HepG2 (cell line): ENCODE data around the gene NAMPT. TPM values are rescaled to one million over a fixed set of nuclear protein-coding genes. Genes with fewer than 3 reads are reported as not detected.

Source experiments
- ATAC-seq: fragments of 200-7000 bp; cut with Tn5 transposase; 3 replicates; pipeline ENCODE4 v1.9.1; 2020; ENCODE audit warnings: mild to moderate bottlenecking, moderate library complexity
- BruUV-seq: library from RNA; stranded (reverse); fragments of 400-500 nt; replicated peaks from 2 replicates; lab custom pipeline; 2021; lab: Mats Ljungman, UMichigan
- CTCF ChIA-PET: fragments of 300-600 bp; formaldehyde crosslinking; extraction: SDS; loops from one replicate; lab custom pipeline; 2021; ENCODE audit warnings: low total read pairs, inconsistent platforms, low intra/inter-chr PET ratio; lab: Yijun Ruan, JAX
- POLR2A ChIA-PET: fragments of 350-600 bp; sonication (Branson Sonifier 250); formaldehyde crosslinking; loops from one replicate; lab custom pipeline; 2020; ENCODE audit warnings: antibody characterized with exemption, inconsistent platforms; lab: Yijun Ruan, JAX
- DNase-seq: peaks from one replicate; pipeline ENCODE4 v3.0.0-alpha.2; 2015; ENCODE audit warnings: low spot score
- FAIRE-seq: peaks from 3 replicates; lab custom pipeline; 2011; peaks lifted over from hg19 to GRCh38; lab: Jason Lieb, UNC
- H2AFZ ChIP-seq: one replicate; pipeline ENCODE4 v1.6.1; 2011; ENCODE audit warnings: low read length, inconsistent platforms
- H3K27ac ChIP-seq: fragments of 300-600 bp; 3 replicates; pipeline ENCODE4 v1.8.0; 2011; ENCODE audit warnings: mixed run types, mild to moderate bottlenecking, mixed read lengths, low read length, inconsistent platforms; ENCODE audit not compliant: insufficient read depth; ENCODE audit errors: extremely low read length
- H3K27me3 ChIP-seq, 2 experiments: fragments of 200-600 bp in 1 of 2; 2 replicates in 1 of 2; 3 replicates in 1 of 2; pipeline versions ENCODE4 v1.6.0 to v1.8.0; 2011; ENCODE audit warnings: low read length in 2 of 2, mild to moderate bottlenecking in 2 of 2, moderate library complexity in 2 of 2, inconsistent platforms in 1 of 2; ENCODE audit not compliant: insufficient read depth in 2 of 2, control insufficient read depth in 1 of 2
- H3K36me3 ChIP-seq, 2 experiments: fragments of 200-600 bp in 1 of 2; replicated peaks in 1 of 2; 2 replicates in 1 of 2; 3 replicates in 1 of 2; pipeline versions ENCODE4 v1.5.1 to v1.8.0; 2011; ENCODE audit warnings: low read length in 2 of 2, inconsistent platforms in 1 of 2; ENCODE audit not compliant: insufficient read depth in 2 of 2, control insufficient read depth in 1 of 2
- H3K4me1 ChIP-seq: 2 replicates; pipeline ENCODE4 v1.5.1; 2012; ENCODE audit warnings: low read length, inconsistent platforms; ENCODE audit not compliant: insufficient read depth
- H3K4me2 ChIP-seq: 2 replicates; pipeline ENCODE4 v1.6.0; 2011; ENCODE audit warnings: low read depth, low read length, inconsistent platforms
- H3K4me3 ChIP-seq, 3 experiments: fragments of 200-600 bp in 1 of 3; sonication (generic), shearing (Covaris generic) in 1 of 3; replicated peaks in 1 of 3; 2 replicates each; pipeline ENCODE4 v1.5.1; 2011 to 2016; ENCODE audit warnings: low read length in 3 of 3, inconsistent platforms in 2 of 3, low read depth in 2 of 3, mild to moderate bottlenecking in 2 of 3, control low read depth in 1 of 3, mixed read lengths in 1 of 3; ENCODE audit not compliant: insufficient read depth in 1 of 3
- H3K79me2 ChIP-seq: one replicate; pipeline ENCODE4 v1.6.1; 2011; ENCODE audit warnings: low read length, inconsistent platforms; ENCODE audit not compliant: insufficient read depth
- H3K9ac ChIP-seq: 2 replicates; pipeline ENCODE4 v1.6.0; 2011; ENCODE audit warnings: mild to moderate bottlenecking, low read depth, low read length, inconsistent platforms; ENCODE audit not compliant: insufficient read depth
- H3K9me3 ChIP-seq: 2 replicates; pipeline ENCODE4 v1.5.1; 2012; ENCODE audit warnings: mild to moderate bottlenecking, low read length
- H4K20me1 ChIP-seq: 2 replicates; pipeline ENCODE4 v1.6.0; 2011; ENCODE audit warnings: inconsistent platforms, mild to moderate bottlenecking, low read length, moderate library complexity; ENCODE audit not compliant: insufficient read depth
- FOXK2 ChIP-seq: fragments of 450-650 bp; IDR thresholded peaks from 2 replicates; pipeline ENCODE4 v1.6.1; 2016
- HDAC1 ChIP-seq: sonication (generic); formaldehyde crosslinking; IDR thresholded peaks from 2 replicates; pipeline ENCODE4 v1.5.1; 2020; ENCODE audit warnings: mild to moderate bottlenecking, missing genetic modification reagents
- KDM5B ChIP-seq: sonication (generic); formaldehyde crosslinking; IDR thresholded peaks from 2 replicates; pipeline ENCODE4 v1.4.0; 2020; ENCODE audit warnings: missing genetic modification reagents, mild to moderate bottlenecking, borderline replicate concordance
- ZEB1 ChIP-seq: IDR thresholded peaks from 2 replicates; pipeline ENCODE4 v1.6.1; 2012; ENCODE audit warnings: mild to moderate bottlenecking, low read depth, inconsistent platforms; ENCODE audit not compliant: insufficient replicate concordance
- ZFY ChIP-seq: sonication (generic); formaldehyde crosslinking; IDR thresholded peaks from 2 replicates; pipeline ENCODE4 v1.4.0; 2020; ENCODE audit warnings: missing genetic modification reagents
- ZNF350 ChIP-seq: sonication (generic); formaldehyde crosslinking; IDR thresholded peaks from 2 replicates; pipeline ENCODE4 v1.4.0; 2020; ENCODE audit warnings: mild to moderate bottlenecking, low read depth, missing genetic modification reagents, borderline replicate concordance
- ZNF614 ChIP-seq: IDR thresholded peaks from 2 replicates; pipeline ENCODE4 v1.6.1; 2018; ENCODE audit warnings: missing biosample characterization, missing genetic modification reagents, inconsistent platforms, borderline replicate concordance
- WGBS: methylation state at CpG from one replicate; pipeline ENCODE4 v1.1.6; 2017; ENCODE audit warnings: low lambda C conversion rate; 5-methylcytosine and 5-hydroxymethylcytosine counted together
- in situ Hi-C: cut with HindIII; loops from 2 replicates; pipeline ENCODE4 v1.10.0; 2017; ENCODE audit warnings: low pct_unique_long_range_greater_than_20kb; ENCODE audit not compliant: extremely low pct_ligation_motif_present
- intact Hi-C: fragments of 100-400 bp; cut with micrococcal nuclease; formaldehyde crosslinking; loops from one replicate; pipeline ENCODE4 v1.10.0; 2022; ENCODE audit not compliant: unreplicated experiment
- polyA plus RNA-seq, 8 experiments: library from polyadenylated mRNA; depleted of rRNA in 3 of 8; stranded (reverse) in 7 of 8; unstranded in 1 of 8; fragments of >200 nt; fragmentation: Illumina TruSeq in 4 of 8; extraction: Trizol in 4 of 8; gene quantifications; 2 replicates each; pipeline versions ENCODE4 v1.2.1 to v1.2.3, GENCODE V29; 2011 to 2016; ENCODE audit warnings: low read depth in 4 of 8, missing spikeins in 1 of 8, mixed read lengths in 1 of 8; ENCODE audit not compliant: insufficient read depth in 1 of 8
- total RNA-seq, 5 experiments: library from RNA; depleted of rRNA; stranded (reverse); fragments of >200 nt; fragmentation: Illumina TruSeq; extraction: Trizol; gene quantifications; 2 replicates each; pipeline ENCODE4 v1.2.3, GENCODE V29; 2016; ENCODE audit warnings: low read depth in 1 of 5

Gene NAMPT
- total and polyA plus RNA-seq, 2 of the 13 experiments (the other 11 are each of a cell fraction or from before 2014, with no cell fraction given), result 15.8 to 67.7 TPM

DNA sequence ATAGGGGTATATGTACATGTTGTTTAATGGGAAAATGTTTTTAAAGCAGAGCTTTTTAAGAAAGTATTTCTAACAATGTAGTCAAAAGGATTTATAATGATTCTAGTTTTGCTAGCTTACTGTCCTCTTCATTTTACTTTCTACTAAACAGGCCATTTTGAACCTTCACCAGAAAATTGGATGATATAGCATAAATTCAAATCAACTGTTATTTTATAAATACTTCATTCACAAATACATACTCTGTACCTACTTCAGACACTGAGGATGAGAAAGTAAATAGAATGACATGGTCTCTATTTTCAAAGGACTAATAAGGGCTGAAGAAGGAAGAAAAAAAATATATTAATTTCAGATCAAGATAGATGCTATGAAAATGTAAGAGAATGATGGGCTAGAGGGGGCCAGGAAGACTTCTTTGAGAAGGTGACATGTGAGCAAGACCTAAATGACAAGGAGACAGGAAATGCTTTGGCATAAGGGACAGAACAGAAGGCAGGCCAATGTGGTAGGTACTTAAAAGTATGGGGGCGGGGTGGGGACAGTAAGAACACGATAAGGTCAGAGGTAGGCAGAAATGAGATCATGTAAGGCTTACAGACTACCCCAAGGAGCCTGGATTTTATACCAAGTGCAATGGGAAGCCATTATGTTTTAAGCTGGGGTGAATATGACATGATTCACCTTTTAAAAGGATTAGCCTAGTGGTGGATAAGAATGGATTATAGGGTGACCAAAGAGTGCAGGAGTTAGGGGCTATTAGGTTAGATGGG, 5.2 kb downstream of the NAMPT start:
- CTCF ChIA-PET, result no interaction called here
- no TSS peak for BruUV-seq

DNA sequence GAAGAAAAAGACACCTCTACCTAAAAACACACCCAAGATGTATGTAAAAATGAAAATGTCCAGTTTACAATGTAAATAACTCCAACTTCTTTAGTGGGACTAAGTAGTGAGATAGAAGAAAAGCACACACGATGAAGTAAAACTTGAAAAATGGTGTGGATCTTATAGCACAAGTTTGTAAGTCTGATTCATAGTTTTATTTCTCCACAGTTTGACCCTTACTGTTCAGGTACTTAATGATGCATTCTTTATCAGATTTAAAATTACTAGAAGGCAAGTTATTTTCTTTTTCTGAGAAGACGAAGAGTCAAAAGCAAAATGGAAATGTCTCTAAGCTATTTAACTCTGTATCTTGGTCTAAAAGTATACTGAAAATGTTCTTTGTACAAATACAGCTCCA, 6.1 kb downstream of the NAMPT start:
- H3K36me3 ChIP-seq, result peaks cover 1 to 37% of the 10 kb centered on the region in 2 experiments; a peak in 3 of 5 replicates
- in situ Hi-C loops (no loop called here), intact Hi-C loops (no loop called here)
- peaks cover 75% of the 10 kb centered on the region for H3K79me2 ChIP-seq
- WGBS, result 96% methylated on average over 2 of the region's 2 CpGs
- BruUV-seq, result no TSS peak
- peaks cover 13% of the 10 kb centered on the region; the same call in 1 of the 2 replicates for H4K20me1 ChIP-seq
- H3K9me3 ChIP-seq, result no peaks in the 10 kb centered on the region
- TF ChIP-seq HDAC1 (no peak), ZNF614 (CRISPR knock-in tag) (no peak), ZEB1 (no peak)
- no peak overlapping the region for H2AFZ ChIP-seq
- FAIRE-seq (no peak), DNase-seq (no peak), ATAC-seq (no peak)
- no peak overlapping the region for H3K9ac ChIP-seq
- peaks cover 38% of the 10 kb centered on the region for H3K4me1 ChIP-seq
- H3K27me3 ChIP-seq, result no peaks in the 10 kb centered on the region
- ChIA-PET CTCF (no interaction called here), POLR2A (no interaction called here)
- H3K4me3 ChIP-seq, result no peak overlapping the region
- H3K27ac ChIP-seq, result no peak overlapping the region
- H3K4me2 ChIP-seq, result no peak overlapping the region

More for the DNA sequence above, 5.2 kb downstream of the NAMPT start:
- FAIRE-seq (no peak), ATAC-seq (no peak), DNase-seq (no peak)
- WGBS, result 100% methylated on average over 2 of the region's 2 CpGs
- Histone ChIP-seq H3K9me3 (no peaks in the 10 kb centered on the region), H3K9ac (no peak overlapping the region), H4K20me1 (peaks cover 13% of the 10 kb centered on the region; the same call in 1 of the 2 replicates), H3K27me3 (no peaks in the 10 kb centered on the region), H3K4me1 (peaks cover 38% of the 10 kb centered on the region), H3K36me3 (peaks cover 1 to 28% of the 10 kb centered on the region in 2 experiments; a peak in 3 of 5 replicates), H3K4me2 (no peak overlapping the region), H3K79me2 (peaks cover 80% of the 10 kb centered on the region), H2AFZ (no peak overlapping the region), H3K27ac (no peak overlapping the region), H3K4me3 (no peak overlapping the region)
- intact Hi-C loops (loop anchor here (10.0 kb wide), 1 partner anchor 885 kb away; the partner anchor contains the start of gene HBP1), in situ Hi-C loops (no loop called here)
- no peak for TF ChIP-seq FOXK2
- TF ChIP-seq ZFY (CRISPR knock-in tag), result no peak
- TF ChIP-seq ZNF350 (CRISPR knock-in tag), result no peak
- no peak for TF ChIP-seq KDM5B (CRISPR knock-in tag)
- POLR2A ChIA-PET, result interaction anchor here (1.2 kb wide), 1 partner anchor 9 kb away, joined by 4 read pairs; no protein-coding TSS in a partner anchor
